KMS-11 (cell line): ENCODE measurements around the gene CD6.

Experiments used
- H2AFZ ChIP-seq: fragments of 200-600 bp; sonication (generic); 2 replicates; pipeline ENCODE4 v1.6.1; 2016; ENCODE audit warnings: antibody characterized with exemption, mixed run types, low read depth
- H3K27ac ChIP-seq: fragments of 200-600 bp; sonication (generic); 2 replicates; pipeline ENCODE4 v1.6.1; 2016; ENCODE audit warnings: mild to moderate bottlenecking, mixed run types
- H3K27me3 ChIP-seq: fragments of 200-600 bp; sonication (generic); 2 replicates; pipeline ENCODE4 v1.6.1; 2017; ENCODE audit warnings: mild to moderate bottlenecking, low read depth, mixed run types, moderate library complexity; ENCODE audit not compliant: insufficient read depth
- H3K36me3 ChIP-seq: fragments of 200-600 bp; sonication (generic); 2 replicates; pipeline ENCODE4 v1.6.1; 2017; ENCODE audit warnings: mild to moderate bottlenecking, mixed run types; ENCODE audit not compliant: insufficient read depth
- H3K4me1 ChIP-seq: fragments of 200-600 bp; sonication (generic); 2 replicates; pipeline ENCODE4 v1.6.1; 2016; ENCODE audit warnings: mild to moderate bottlenecking, low read depth, mixed run types; ENCODE audit not compliant: poor library complexity, severe bottlenecking
- H3K4me2 ChIP-seq: fragments of 200-600 bp; sonication (generic); 2 replicates; pipeline ENCODE4 v1.7.0; 2016; ENCODE audit warnings: mild to moderate bottlenecking, mixed run types
- H3K4me3 ChIP-seq: fragments of 200-600 bp; sonication (generic); IDR thresholded peaks from 2 replicates; pipeline ENCODE4 v1.6.1; 2017; ENCODE audit warnings: low read depth, low read length, mixed read lengths; ENCODE audit not compliant: insufficient read depth
- H3K79me2 ChIP-seq: fragments of 200-600 bp; sonication (generic); 2 replicates; pipeline ENCODE4 v1.6.1; 2016; ENCODE audit warnings: low read depth, mixed run types; ENCODE audit not compliant: insufficient read depth
- H3K9ac ChIP-seq: fragments of 200-600 bp; sonication (generic); 2 replicates; pipeline ENCODE4 v1.6.1; 2016; ENCODE audit warnings: mild to moderate bottlenecking, mixed run types
- H4K20me1 ChIP-seq: fragments of 200-600 bp; sonication (generic); 2 replicates; pipeline ENCODE4 v1.6.1; 2016; ENCODE audit warnings: mild to moderate bottlenecking, mixed run types; ENCODE audit not compliant: insufficient read depth
- CTCF ChIP-seq: fragments of 200-600 bp; sonication (generic); conservative IDR thresholded peaks from 2 replicates; pipeline ENCODE4 v1.6.1; 2017; ENCODE audit warnings: low read depth, mild to moderate bottlenecking, antibody characterized with exemption, low read length, moderate library complexity, mixed read lengths

CD6 gene

GRCh38 chr11:61069427-61069826 is 97.9 kb downstream of the CD6 start:
- Histone ChIP-seq H3K79me2 (no peaks in the 10 kb centered on the region), H3K27me3 (no peaks in the 10 kb centered on the region), H2AFZ (no peak overlapping the region), H3K4me1 (no peaks in the 10 kb centered on the region), H3K36me3 (no peaks in the 10 kb centered on the region), H3K4me3 (no peak overlapping the region), H3K4me2 (no peak overlapping the region), H3K9ac (no peak overlapping the region), H4K20me1 (no peaks in the 10 kb centered on the region), H3K27ac (no peak overlapping the region)
- TF ChIP-seq CTCF = no peak
